SHP77 (cell line): ENCODE measurements around the gene WWOX.

ENCODE experiments used
- DNase-seq, 2 experiments: peaks; one replicate each; lab custom pipeline; 2025; lab: John Stamatoyannopoulos, UW

The WWOX gene

GRCh38 chr16:78655331-78656113, 556.1 kb downstream of the WWOX start:
- DNase-seq, result no peak

- no peak for DNase-seq
These were observed 557.4 kb downstream of the WWOX start for GRCh38 chr16:78656887-78657286.

DNA sequence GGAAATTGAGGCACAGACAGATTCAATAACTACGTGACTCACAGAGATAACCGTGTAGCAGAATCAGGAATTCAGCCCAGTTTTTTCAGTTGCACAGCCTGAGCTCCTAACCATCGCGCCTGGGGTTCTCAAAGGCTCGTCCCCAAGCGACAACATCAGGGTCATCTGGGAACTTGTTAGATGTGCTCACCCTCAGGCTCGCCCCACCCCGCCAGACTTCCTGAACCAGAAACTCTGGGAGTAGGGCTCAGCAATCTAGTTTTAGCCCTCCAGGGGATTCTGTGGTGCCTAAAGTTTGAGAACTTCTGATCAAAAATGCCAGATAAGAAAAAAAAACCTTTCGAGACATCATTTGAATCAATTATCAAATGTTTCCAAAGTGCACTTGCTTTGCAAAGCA, 559.8 kb downstream of the WWOX start:
- no peak for DNase-seq

GRCh38 chr16:78659668-78660217, 560.3 kb downstream of the WWOX start:
- DNase-seq, result no peak

DNA sequence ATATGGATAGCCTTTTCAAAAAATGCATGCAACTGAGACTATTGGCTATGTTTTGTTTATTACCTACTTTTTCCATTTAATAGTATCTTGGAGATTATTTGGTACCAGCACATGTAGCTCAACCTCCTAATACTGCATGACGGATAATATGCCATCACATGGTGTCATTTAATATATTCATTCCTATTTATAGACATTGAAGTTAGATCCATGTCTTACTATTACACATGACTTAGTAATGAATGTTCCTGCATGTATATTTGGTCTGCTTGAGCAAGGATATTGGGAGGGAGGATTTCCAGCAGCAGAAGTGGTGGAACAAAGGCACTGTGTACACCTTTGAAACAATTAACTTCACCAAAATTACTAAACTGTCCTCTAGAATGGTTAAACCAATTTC, 561.3 kb downstream of the WWOX start:
- no peak for DNase-seq

GRCh38 chr16:78663690-78664089, 564.2 kb downstream of the WWOX start:
- no peak for DNase-seq

GRCh38 chr16:78664811-78665772, 565.6 kb downstream of the WWOX start:
- no peak for DNase-seq

- no peak for DNase-seq
These were observed 566.9 kb downstream of the WWOX start for GRCh38 chr16:78666318-78666717.

GRCh38 chr16:78667675-78668074, 568.2 kb downstream of the WWOX start:
- no peak for DNase-seq

GRCh38 chr16:78668393-78668792, 568.9 kb downstream of the WWOX start:
- DNase-seq, result no peak

DNA sequence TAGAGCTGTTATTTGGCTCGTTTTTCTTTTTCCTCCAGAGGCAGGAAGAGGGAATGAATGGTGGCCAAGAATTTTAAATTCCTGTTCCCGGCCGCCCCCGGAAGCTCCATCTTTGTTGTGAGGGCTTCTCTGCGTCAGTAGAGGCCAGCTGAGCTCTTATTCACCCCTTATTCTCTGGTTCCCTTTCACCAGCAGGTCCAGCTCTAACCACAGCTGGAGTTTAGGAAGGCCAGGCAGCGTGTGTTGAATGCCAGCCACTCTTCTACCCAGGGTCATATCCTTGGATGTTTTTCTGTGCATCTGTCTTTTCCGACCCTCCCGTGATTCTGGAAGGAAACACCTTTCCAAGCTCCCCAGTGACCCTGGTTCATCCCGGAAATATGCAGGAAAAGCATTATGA, 570.5 kb downstream of the WWOX start:
- no peak for DNase-seq

GRCh38 chr16:78672779-78673556, 573.5 kb downstream of the WWOX start:
- no peak for DNase-seq

GRCh38 chr16:78673884-78674283, 574.4 kb downstream of the WWOX start:
- no peak for DNase-seq

DNA sequence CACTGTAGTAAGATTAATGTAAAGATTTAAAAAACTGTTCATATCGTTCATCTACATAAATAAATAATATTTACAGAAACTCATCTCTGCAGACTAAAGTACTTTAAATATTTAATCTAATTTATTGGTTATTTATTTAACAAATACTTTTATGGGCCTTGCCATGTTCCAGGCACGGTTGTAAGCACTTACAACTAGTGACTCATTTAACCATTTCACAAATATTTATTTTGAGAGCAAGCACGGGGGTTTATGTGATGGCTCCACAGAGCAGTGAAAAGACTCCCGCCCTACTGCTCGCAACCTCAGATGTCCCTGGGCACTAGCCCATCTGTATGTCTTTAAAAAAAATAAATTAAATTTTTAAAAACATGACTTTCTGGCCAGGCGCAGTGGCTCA, 575.9 kb downstream of the WWOX start:
- DNase-seq, result peak; percentile 10 to 50

DNA sequence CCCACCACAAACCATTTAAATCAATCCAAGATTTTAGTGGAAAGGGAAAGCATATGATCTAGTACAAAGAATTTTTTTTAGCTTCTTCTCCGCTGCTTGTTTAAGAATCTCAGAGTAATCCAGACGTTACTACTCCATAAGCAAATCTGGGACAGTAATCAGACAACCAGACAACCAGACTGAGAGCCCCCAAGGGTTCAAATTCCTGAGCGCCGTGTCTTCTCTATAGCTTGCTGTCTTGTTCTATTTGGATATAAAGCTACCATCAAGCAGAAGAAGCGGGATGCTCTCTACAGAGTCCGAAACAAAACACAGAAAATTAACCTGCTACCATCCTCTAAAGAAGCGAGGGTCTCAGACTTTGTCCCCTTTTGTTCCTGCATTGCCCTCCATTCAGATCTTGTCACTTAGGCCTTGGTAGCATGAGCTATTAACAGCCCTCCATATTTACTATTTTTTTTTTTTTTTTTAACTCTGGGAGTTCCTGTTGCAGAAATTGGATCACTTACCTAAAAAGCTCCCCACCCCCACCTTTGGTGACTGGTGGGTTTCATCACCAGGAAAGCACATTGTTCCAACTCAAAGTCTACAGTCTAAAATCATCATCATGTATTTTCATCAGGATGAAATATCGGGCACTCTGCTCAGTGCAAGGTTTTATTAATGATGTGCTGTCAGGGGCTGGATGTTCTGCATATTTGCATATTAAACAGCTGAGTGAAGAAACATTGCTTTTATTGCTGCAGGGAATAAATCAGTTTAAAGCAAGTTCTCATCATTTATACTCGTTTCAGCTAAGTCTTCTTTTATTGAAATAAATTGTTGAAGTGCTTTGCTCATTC, 576.7 kb downstream of the WWOX start:
- no peak for DNase-seq

DNA sequence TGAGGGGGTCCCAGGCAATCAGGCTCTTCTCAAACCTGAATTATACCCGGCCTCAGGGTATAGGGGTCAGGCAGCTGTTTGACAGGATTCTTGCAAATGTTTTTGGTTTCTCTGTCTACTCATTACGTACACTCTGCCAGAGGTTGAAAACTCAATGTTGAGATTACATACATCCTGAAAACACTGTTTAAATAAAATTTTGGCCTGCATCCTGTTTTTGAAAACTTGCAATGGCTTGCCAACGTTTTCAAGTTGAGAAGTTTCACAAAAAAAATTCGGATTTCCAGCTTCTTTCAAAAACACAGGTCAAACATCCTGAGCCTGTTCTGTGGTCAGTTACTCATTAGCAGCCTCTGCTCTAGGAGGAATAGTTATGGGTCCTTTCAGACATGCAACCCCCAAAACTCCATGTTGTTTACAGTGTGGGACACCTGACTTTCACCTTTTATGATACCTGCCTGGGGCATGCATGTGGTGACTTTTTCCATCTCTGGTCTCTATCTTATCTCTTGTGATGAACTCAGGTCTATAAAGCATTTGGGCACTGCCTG, 577.8 kb downstream of the WWOX start:
- DNase-seq, result no peak

DNA sequence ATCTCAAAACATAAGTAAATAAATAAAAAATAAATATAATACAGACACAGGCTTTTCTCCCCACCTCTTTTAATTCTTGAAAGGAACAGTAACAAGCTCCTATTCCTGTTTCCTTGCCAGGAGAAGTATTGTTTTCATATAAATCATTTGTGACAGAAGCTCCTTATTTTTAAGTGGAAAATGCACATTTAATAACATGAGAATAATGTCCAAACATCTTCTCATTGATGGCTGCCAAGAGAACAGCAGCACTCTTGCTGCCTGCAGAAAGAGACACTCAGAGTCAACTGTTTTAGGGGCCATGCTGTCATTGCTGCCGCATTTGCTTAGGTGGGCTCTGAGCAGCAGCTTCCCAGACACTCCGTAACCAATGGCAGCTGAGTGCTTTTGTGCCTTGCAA, 580.1 kb downstream of the WWOX start:
- DNase-seq, result no peak

DNA sequence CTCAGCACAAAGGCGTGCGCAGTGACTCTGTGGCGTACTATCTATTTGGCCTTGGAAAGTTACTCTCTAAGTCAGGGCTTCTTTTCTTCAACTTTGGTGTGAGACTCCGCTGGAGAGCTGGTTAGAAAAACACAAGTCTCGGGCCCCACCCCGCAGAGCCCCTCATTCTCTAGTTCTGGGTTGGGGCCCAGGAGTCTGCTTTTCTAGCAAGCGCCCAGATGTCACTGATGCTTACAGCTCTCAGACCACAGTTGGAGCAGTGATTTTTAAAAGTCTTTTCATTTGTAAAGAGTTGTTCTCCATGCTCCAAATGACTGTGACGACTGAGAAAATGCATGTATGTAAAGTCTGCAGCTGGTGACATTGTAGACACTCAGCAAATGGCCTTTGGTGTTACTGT, 582.3 kb downstream of the WWOX start:
- no peak for DNase-seq

- no peak for DNase-seq
These were observed 584.7 kb downstream of the WWOX start for GRCh38 chr16:78684030-78684611.

DNA sequence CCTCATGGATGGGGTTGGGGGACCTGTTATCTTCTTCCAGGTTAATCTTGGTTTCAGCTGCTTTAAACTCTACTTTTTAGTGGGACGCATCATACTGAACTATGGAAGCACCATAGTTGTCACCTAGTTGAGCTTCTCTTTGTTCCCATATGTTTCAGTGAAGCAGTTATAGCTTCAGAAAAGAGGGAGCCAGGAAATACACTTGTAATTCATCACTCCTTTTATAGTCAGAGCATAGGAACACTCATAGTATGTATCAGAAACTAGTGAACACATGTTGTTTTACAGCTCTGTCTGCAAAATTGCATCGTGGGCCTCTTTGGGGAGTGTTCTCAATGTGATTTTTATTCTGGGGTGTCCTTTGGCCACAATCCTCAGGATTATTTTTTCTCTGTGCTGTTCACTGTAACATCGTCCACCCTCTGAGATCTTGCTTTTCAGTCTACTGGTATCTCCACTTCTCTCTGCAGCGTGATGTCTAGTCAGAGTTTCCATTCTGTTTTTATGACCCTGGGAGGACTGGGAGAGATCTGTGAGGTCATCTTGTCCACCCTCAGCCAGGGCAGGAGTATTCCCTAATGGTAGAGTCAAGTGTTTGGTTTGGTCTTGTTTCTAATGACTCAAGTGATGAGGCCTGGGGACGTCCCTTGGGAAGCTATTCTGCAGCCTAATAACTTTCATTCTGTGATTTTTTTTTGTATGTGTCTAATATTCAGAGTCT, 585.4 kb downstream of the WWOX start:
- DNase-seq, result no peak
